Thyroid gland (tissue), 4 donors: ENCODE results near the gene GPRC5D.

Experiments used
- POLR2A ChIP-seq, 2 donors: fragments of 450-650 bp; IDR thresholded peaks; one replicate each; pipeline ENCODE4 v1.6.1; 2017; ENCODE audit warnings: antibody characterized with exemption in 2 of 2, mild to moderate bottlenecking in 2 of 2, moderate library complexity in 1 of 2
- TF ChIP-seq, protein P1 (sequence below), 6 experiments: fragments of 200-600 bp in 3 of 6; fragments of 450-650 bp in 3 of 6; sonication (generic) in 3 of 6; IDR thresholded peaks; one replicate each; pipeline ENCODE4 v1.5.1; 2016 to 2019; ENCODE audit warnings: antibody characterized with exemption in 6 of 6, mild to moderate bottlenecking in 2 of 6, inconsistent platforms in 1 of 6, moderate library complexity in 1 of 6

DNA sequence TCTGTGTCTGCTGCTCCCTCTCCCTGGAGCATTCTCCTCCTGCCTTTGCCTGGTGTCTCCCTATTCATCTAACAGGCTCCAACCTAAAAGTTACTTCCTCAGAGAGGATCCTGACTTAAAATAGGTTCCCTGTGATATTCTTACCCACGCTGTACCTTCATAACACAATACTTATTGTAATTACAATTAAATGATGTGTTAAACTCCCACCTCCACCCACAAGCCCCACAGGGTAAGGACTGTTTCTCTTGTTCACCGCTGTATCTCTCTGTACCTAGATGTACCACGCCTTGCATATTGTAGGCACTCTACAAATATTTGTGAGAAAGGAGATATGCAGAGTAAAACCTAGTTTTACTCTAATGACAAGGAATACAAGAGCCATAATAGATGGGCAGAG, 43.1 kb upstream of the GPRC5D start:
- TF ChIP-seq, protein P1, sequence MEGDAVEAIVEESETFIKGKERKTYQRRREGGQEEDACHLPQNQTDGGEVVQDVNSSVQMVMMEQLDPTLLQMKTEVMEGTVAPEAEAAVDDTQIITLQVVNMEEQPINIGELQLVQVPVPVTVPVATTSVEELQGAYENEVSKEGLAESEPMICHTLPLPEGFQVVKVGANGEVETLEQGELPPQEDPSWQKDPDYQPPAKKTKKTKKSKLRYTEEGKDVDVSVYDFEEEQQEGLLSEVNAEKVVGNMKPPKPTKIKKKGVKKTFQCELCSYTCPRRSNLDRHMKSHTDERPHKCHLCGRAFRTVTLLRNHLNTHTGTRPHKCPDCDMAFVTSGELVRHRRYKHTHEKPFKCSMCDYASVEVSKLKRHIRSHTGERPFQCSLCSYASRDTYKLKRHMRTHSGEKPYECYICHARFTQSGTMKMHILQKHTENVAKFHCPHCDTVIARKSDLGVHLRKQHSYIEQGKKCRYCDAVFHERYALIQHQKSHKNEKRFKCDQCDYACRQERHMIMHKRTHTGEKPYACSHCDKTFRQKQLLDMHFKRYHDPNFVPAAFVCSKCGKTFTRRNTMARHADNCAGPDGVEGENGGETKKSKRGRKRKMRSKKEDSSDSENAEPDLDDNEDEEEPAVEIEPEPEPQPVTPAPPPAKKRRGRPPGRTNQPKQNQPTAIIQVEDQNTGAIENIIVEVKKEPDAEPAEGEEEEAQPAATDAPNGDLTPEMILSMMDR (IDR thresholded peaks at IDR 0.05), result no peak
- TF ChIP-seq POLR2A (IDR thresholded peaks at IDR 0.05), result no peak
